OCI-LY7 (cell line): ENCODE measurements around the gene CSDE1. TPM values are rescaled to one million over a fixed set of nuclear protein-coding genes. Genes with fewer than 3 reads are reported as not detected.

Experiments
- BruUV-seq: library from RNA; stranded (reverse); fragments of 400-500 nt; replicated peaks from 2 replicates; lab custom pipeline; 2021; lab: Mats Ljungman, UMichigan
- CTCF ChIA-PET: fragments of 300-600 bp; sonication (Branson Sonifier 250); formaldehyde crosslinking; loops from one replicate; lab custom pipeline; 2022; ENCODE audit warnings: antibody characterized with exemption; ENCODE audit not compliant: unreplicated experiment; lab: Charles Lee
- POLR2A ChIA-PET: fragments of 300-600 bp; sonication (Branson Sonifier 250); formaldehyde crosslinking; loops from one replicate; lab custom pipeline; 2022; ENCODE audit warnings: antibody characterized with exemption; lab: Charles Lee
- DNase-seq: peaks from one replicate; pipeline ENCODE4 v3.0.0-alpha.2; 2015; ENCODE audit warnings: low spot score
- H2AFZ ChIP-seq: fragments of 200-600 bp; sonication (generic), shearing (Covaris generic); 2 replicates; pipeline ENCODE4 v1.6.1; 2014; ENCODE audit warnings: mild to moderate bottlenecking, antibody characterized with exemption, low read length, moderate library complexity
- H3K27ac ChIP-seq: fragments of 200-600 bp; sonication (generic); 2 replicates; pipeline ENCODE4 v1.5.1; 2014; ENCODE audit warnings: mixed run types, low read depth, mild to moderate bottlenecking, moderate library complexity, low read length, inconsistent platforms; ENCODE audit not compliant: poor library complexity, severe bottlenecking
- H3K36me3 ChIP-seq: fragments of 200-600 bp; sonication (generic); 2 replicates; pipeline ENCODE4 v1.6.1; 2014; ENCODE audit warnings: mild to moderate bottlenecking, antibody characterized with exemption, low read length, moderate library complexity, mixed read lengths; ENCODE audit not compliant: insufficient read depth
- H3K4me1 ChIP-seq: fragments of 200-600 bp; sonication (generic); 2 replicates; pipeline ENCODE4 v1.5.1; 2014; ENCODE audit warnings: mild to moderate bottlenecking, low read length; ENCODE audit not compliant: insufficient read depth, poor library complexity, severe bottlenecking
- H3K4me2 ChIP-seq: fragments of 200-600 bp; sonication (generic); 2 replicates; pipeline ENCODE4 v1.6.1; 2014; ENCODE audit warnings: mild to moderate bottlenecking, low read length
- H3K4me3 ChIP-seq: fragments of 200-600 bp; sonication (generic); 2 replicates; pipeline ENCODE4 v1.5.1; 2014; ENCODE audit warnings: mild to moderate bottlenecking, low read depth, low read length; ENCODE audit not compliant: poor library complexity, severe bottlenecking
- H3K79me2 ChIP-seq: fragments of 200-600 bp; sonication (generic); 2 replicates; pipeline ENCODE4 v1.6.1; 2016; ENCODE audit warnings: low read depth, mild to moderate bottlenecking, low read length, moderate library complexity, mixed read lengths; ENCODE audit not compliant: insufficient read depth
- H3K9me2 ChIP-seq: fragments of 200-600 bp; sonication (generic); 2 replicates; pipeline ENCODE4 v1.6.1; 2016; ENCODE audit warnings: mild to moderate bottlenecking, low read length, mixed read lengths; ENCODE audit not compliant: insufficient read depth
- H3K9me3 ChIP-seq: fragments of 200-600 bp; sonication (generic); 2 replicates; pipeline ENCODE4 v1.6.1; 2014; ENCODE audit warnings: mild to moderate bottlenecking, mixed run types, low read length, mixed read lengths
- H4K20me1 ChIP-seq: fragments of 200-600 bp; sonication (generic); 2 replicates; pipeline ENCODE4 v1.6.1; 2014; ENCODE audit warnings: mild to moderate bottlenecking, antibody characterized with exemption, low read length, moderate library complexity, mixed read lengths; ENCODE audit not compliant: insufficient read depth
- EZH2phosphoT487 ChIP-seq: fragments of 200-600 bp; sonication (generic); IDR thresholded peaks from 2 replicates; pipeline ENCODE4 v1.6.1; 2018; ENCODE audit warnings: low read depth, borderline replicate concordance, mild to moderate bottlenecking, mixed run types, antibody characterized with exemption, low read length, moderate library complexity, mixed read lengths
- intact Hi-C: fragments of 100-400 bp; cut with micrococcal nuclease; formaldehyde crosslinking; loops from one replicate; pipeline ENCODE4 v1.10.0; 2022; ENCODE audit not compliant: unreplicated experiment
- total RNA-seq, 2 experiments: library from RNA; depleted of rRNA in 1 of 2; stranded (reverse); fragments of >200 nt in 1 of 2; shearing (Covaris generic) in 1 of 2; gene quantifications; 2 replicates each; pipeline ENCODE4 v1.2.3, GENCODE V29; 2014 to 2022
- TF ChIP-seq, protein P1 (sequence below): fragments of 200-600 bp; sonication (generic); conservative IDR thresholded peaks from 2 replicates; pipeline ENCODE4 v1.5.1; 2014; ENCODE audit warnings: mild to moderate bottlenecking, antibody characterized with exemption, low read length, moderate library complexity, mixed read lengths

Gene CSDE1
- total RNA-seq, 2 experiments from 2014 or later: 177 to 426 TPM

- Histone ChIP-seq H3K9me3 (no peaks in the 10 kb centered on the region), H2AFZ (no peak overlapping the region), H3K4me2 (no peak overlapping the region), H3K79me2 (no peaks in the 10 kb centered on the region), H3K27ac (no peak overlapping the region), H4K20me1 (no peaks in the 10 kb centered on the region), H3K36me3 (no peaks in the 10 kb centered on the region), H3K9me2 (no peaks in the 10 kb centered on the region), H3K4me1 (no peaks in the 10 kb centered on the region), H3K4me3 (no peak overlapping the region)
- DNase-seq: no peak
- CTCF ChIA-PET: no interaction called here
- TF ChIP-seq, protein P1, sequence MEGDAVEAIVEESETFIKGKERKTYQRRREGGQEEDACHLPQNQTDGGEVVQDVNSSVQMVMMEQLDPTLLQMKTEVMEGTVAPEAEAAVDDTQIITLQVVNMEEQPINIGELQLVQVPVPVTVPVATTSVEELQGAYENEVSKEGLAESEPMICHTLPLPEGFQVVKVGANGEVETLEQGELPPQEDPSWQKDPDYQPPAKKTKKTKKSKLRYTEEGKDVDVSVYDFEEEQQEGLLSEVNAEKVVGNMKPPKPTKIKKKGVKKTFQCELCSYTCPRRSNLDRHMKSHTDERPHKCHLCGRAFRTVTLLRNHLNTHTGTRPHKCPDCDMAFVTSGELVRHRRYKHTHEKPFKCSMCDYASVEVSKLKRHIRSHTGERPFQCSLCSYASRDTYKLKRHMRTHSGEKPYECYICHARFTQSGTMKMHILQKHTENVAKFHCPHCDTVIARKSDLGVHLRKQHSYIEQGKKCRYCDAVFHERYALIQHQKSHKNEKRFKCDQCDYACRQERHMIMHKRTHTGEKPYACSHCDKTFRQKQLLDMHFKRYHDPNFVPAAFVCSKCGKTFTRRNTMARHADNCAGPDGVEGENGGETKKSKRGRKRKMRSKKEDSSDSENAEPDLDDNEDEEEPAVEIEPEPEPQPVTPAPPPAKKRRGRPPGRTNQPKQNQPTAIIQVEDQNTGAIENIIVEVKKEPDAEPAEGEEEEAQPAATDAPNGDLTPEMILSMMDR: no peak
- no peak for TF ChIP-seq EZH2phosphoT487
- no TSS peak for BruUV-seq
- POLR2A ChIA-PET: interaction anchor here (0.5 kb wide), 1 partner anchor 304 kb away, joined by 3 read pairs; no protein-coding TSS in a partner anchor
- intact Hi-C loops: no loop called here
These were observed 69.3 kb downstream of the CSDE1 start for GRCh38 chr1:114688526-114688925.

GRCh38 chr1:114685851-114686250 is 71.9 kb downstream of the CSDE1 start:
- TF ChIP-seq, protein P1: no peak
- Histone ChIP-seq H3K9me3 (no peaks in the 10 kb centered on the region), H3K27ac (no peak overlapping the region), H3K4me3 (no peak overlapping the region), H3K4me1 (no peaks in the 10 kb centered on the region), H4K20me1 (no peaks in the 10 kb centered on the region), H2AFZ (no peak overlapping the region), H3K9me2 (no peaks in the 10 kb centered on the region), H3K4me2 (no peak overlapping the region), H3K79me2 (no peaks in the 10 kb centered on the region), H3K36me3 (no peaks in the 10 kb centered on the region)
- no peak for DNase-seq
- intact Hi-C loops: no loop called here
- no TSS peak for BruUV-seq
- CTCF ChIA-PET: no interaction called here
- POLR2A ChIA-PET: no interaction called here

DNA sequence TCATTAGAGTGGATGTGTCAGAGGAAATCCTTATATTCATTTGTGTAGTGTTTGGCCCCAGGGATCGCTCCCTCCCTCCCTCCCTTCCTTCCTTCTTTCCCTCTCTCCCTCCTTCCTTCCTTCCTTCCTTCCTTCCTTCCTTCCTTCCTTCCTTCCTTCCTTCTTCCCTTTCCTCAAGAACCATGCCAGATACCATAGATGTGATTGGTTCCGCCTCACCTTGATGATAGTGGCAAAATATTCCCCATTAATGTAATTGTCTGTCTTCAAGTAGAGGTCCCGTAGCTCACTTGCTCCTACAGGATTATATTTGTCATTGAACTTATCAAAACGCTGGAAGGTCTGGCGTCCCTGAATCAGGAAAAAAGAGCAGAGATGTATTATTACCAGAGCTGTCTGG is 80.1 kb downstream of the CSDE1 start:
- no TSS peak for BruUV-seq
- ChIA-PET CTCF (no interaction called here), POLR2A (interaction anchor here (0.5 to 0.6 kb wide), 2 partner anchors 63 to 872 kb away, joined by 3 to 6 read pairs; no protein-coding TSS in a partner anchor)
- H2AFZ ChIP-seq: no peak overlapping the region
- H3K4me1 ChIP-seq: no peaks in the 10 kb centered on the region
- H3K79me2 ChIP-seq: no peaks in the 10 kb centered on the region
- no peaks in the 10 kb centered on the region for H4K20me1 ChIP-seq
- H3K36me3 ChIP-seq: no peaks in the 10 kb centered on the region
- H3K4me3 ChIP-seq: no peak overlapping the region
- no peaks in the 10 kb centered on the region for H3K9me3 ChIP-seq
- TF ChIP-seq EZH2phosphoT487: no peak
- TF ChIP-seq, protein P1: no peak
- no peaks in the 10 kb centered on the region for H3K9me2 ChIP-seq
- intact Hi-C loops: loop anchor here (10.0 kb wide), 1 partner anchor 103 kb away; no protein-coding TSS in a partner anchor
- no peak overlapping the region for H3K27ac ChIP-seq
- no peak overlapping the region for H3K4me2 ChIP-seq
- DNase-seq: no peak
